Breast epithelium (tissue), 3 donors: ENCODE results near the gene CLASP1.

Source experiments
- POLR2A ChIP-seq: fragments of 450-650 bp; IDR thresholded peaks from one replicate; pipeline ENCODE4 v1.6.1; 2016; ENCODE audit warnings: antibody characterized with exemption, mild to moderate bottlenecking, moderate library complexity
- POLR2AphosphoS5 ChIP-seq, 3 donors: sonication (generic); formaldehyde crosslinking; IDR thresholded peaks; one replicate each; pipeline ENCODE4 v1.6.1; 2017; ENCODE audit warnings: antibody characterized with exemption in 3 of 3
- TF ChIP-seq, protein P1 (sequence below), 3 donors: fragments of 450-650 bp; IDR thresholded peaks; one replicate each; pipeline ENCODE4 v1.5.1; 2016 to 2017; ENCODE audit warnings: antibody characterized with exemption in 3 of 3, mild to moderate bottlenecking in 3 of 3, moderate library complexity in 3 of 3

DNA sequence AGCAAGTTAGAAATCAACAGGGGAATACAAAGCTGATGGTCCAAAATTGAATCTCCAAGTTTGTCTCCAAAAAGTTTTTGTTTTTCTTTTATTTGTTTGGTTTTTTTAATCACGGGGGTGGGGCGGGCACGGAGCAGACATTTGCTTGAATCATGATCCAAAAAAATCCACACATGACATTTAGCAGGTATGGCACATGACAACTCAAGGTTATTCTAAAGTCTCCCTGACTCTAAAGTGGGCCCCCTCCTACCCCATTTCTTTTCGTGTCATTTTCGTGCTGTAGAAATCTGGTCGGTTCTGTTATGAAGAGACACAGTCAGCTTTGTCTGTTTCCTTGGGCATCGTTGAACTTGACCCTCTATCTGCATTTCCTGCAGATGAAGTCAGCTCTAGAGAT, 104.0 kb downstream of the CLASP1 start:
- TF ChIP-seq, protein P1, sequence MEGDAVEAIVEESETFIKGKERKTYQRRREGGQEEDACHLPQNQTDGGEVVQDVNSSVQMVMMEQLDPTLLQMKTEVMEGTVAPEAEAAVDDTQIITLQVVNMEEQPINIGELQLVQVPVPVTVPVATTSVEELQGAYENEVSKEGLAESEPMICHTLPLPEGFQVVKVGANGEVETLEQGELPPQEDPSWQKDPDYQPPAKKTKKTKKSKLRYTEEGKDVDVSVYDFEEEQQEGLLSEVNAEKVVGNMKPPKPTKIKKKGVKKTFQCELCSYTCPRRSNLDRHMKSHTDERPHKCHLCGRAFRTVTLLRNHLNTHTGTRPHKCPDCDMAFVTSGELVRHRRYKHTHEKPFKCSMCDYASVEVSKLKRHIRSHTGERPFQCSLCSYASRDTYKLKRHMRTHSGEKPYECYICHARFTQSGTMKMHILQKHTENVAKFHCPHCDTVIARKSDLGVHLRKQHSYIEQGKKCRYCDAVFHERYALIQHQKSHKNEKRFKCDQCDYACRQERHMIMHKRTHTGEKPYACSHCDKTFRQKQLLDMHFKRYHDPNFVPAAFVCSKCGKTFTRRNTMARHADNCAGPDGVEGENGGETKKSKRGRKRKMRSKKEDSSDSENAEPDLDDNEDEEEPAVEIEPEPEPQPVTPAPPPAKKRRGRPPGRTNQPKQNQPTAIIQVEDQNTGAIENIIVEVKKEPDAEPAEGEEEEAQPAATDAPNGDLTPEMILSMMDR (IDR thresholded peaks at IDR 0.05), result no peak
- TF ChIP-seq POLR2AphosphoS5 (IDR thresholded peaks at IDR 0.05) (no peak), POLR2A (no peak)
